Nephron progenitor cell (in vitro differentiated cells): ENCODE data around the gene DEGS1.
"Not testable (repeated sequence)": the region's sequence is repeated elsewhere in the genome, so short reads cannot be mapped to it uniquely, and the experiment has no call there.

Experiments
- DNase-seq: peaks from one replicate; pipeline ENCODE4 v3.0.0; 2021
- H3K27ac Mint-ChIP-seq: 2 replicates; pipeline ENCODE4 v1.8.0; 2021; ENCODE audit warnings: mild to moderate bottlenecking, moderate library complexity, mixed read lengths
- H3K27me3 Mint-ChIP-seq: 2 replicates; pipeline ENCODE4 v1.8.0; 2021; ENCODE audit warnings: mild to moderate bottlenecking, low read depth, mixed read lengths; ENCODE audit not compliant: poor library complexity
- H3K36me3 Mint-ChIP-seq: 2 replicates; pipeline ENCODE4 v1.8.0; 2021; ENCODE audit warnings: low read depth, mixed read lengths
- H3K4me1 Mint-ChIP-seq: 2 replicates; pipeline ENCODE4 v1.8.0; 2021; ENCODE audit warnings: mixed read lengths
- H3K4me3 Mint-ChIP-seq: 2 replicates; pipeline ENCODE4 v1.8.0; 2021; ENCODE audit warnings: mild to moderate bottlenecking, moderate library complexity, mixed read lengths
- H3K9me3 Mint-ChIP-seq: 2 replicates; pipeline ENCODE4 v1.8.0; 2021; ENCODE audit warnings: mild to moderate bottlenecking, moderate library complexity, mixed read lengths
- TF ChIP-seq, protein P1 (sequence below): fragments of 200-600 bp; sonication (generic); IDR thresholded peaks from 2 replicates; pipeline ENCODE4 v1.5.0; 2021; ENCODE audit warnings: antibody characterized with exemption

The DEGS1 gene

GRCh38 chr1:224201383-224201782 is 18.3 kb downstream of the DEGS1 start:
- TF ChIP-seq, protein P1, sequence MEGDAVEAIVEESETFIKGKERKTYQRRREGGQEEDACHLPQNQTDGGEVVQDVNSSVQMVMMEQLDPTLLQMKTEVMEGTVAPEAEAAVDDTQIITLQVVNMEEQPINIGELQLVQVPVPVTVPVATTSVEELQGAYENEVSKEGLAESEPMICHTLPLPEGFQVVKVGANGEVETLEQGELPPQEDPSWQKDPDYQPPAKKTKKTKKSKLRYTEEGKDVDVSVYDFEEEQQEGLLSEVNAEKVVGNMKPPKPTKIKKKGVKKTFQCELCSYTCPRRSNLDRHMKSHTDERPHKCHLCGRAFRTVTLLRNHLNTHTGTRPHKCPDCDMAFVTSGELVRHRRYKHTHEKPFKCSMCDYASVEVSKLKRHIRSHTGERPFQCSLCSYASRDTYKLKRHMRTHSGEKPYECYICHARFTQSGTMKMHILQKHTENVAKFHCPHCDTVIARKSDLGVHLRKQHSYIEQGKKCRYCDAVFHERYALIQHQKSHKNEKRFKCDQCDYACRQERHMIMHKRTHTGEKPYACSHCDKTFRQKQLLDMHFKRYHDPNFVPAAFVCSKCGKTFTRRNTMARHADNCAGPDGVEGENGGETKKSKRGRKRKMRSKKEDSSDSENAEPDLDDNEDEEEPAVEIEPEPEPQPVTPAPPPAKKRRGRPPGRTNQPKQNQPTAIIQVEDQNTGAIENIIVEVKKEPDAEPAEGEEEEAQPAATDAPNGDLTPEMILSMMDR: no peak
- peaks cover 37% of the 10 kb centered on the region for H3K4me1 Mint-ChIP-seq
- no peak overlapping the region for H3K4me3 Mint-ChIP-seq
- DNase-seq: no peak
- H3K9me3 Mint-ChIP-seq: no peaks in the 10 kb centered on the region
- peaks cover 4% of the 10 kb centered on the region for H3K36me3 Mint-ChIP-seq
- H3K27ac Mint-ChIP-seq: peak overlapping the region; percentile 47
- H3K27me3 Mint-ChIP-seq: peaks cover 3% of the 10 kb centered on the region

GRCh38 chr1:224201853-224202252 is 18.8 kb downstream of the DEGS1 start:
- peaks cover 4% of the 10 kb centered on the region for H3K36me3 Mint-ChIP-seq
- no peak for DNase-seq
- H3K4me3 Mint-ChIP-seq: no peak overlapping the region
- H3K4me1 Mint-ChIP-seq: peaks cover 37% of the 10 kb centered on the region
- H3K27me3 Mint-ChIP-seq: peaks cover 3% of the 10 kb centered on the region
- no peaks in the 10 kb centered on the region for H3K9me3 Mint-ChIP-seq
- TF ChIP-seq, protein P1: no peak
- H3K27ac Mint-ChIP-seq: no peak overlapping the region

GRCh38 chr1:224203243-224204016 is 20.4 kb downstream of the DEGS1 start:
- Mint-ChIP-seq H3K36me3 (peaks cover under 1% of the 10 kb centered on the region), H3K9me3 (no peaks in the 10 kb centered on the region), H3K27ac (peak overlapping the region; percentile 91), H3K27me3 (peaks cover 3% of the 10 kb centered on the region), H3K4me3 (peak overlapping the region; percentile 19), H3K4me1 (peaks cover 37% of the 10 kb centered on the region)
- TF ChIP-seq, protein P1: no peak
- DNase-seq: peak; percentile 39

- Mint-ChIP-seq H3K4me3 (no peak overlapping the region), H3K4me1 (peaks cover 45% of the 10 kb centered on the region), H3K27ac (no peak overlapping the region), H3K27me3 (no peaks in the 10 kb centered on the region), H3K36me3 (no peaks in the 10 kb centered on the region), H3K9me3 (no peaks in the 10 kb centered on the region)
- no peak for DNase-seq
- TF ChIP-seq, protein P1: no peak
These were observed 22.4 kb downstream of the DEGS1 start for GRCh38 chr1:224205438-224205840.

DNA sequence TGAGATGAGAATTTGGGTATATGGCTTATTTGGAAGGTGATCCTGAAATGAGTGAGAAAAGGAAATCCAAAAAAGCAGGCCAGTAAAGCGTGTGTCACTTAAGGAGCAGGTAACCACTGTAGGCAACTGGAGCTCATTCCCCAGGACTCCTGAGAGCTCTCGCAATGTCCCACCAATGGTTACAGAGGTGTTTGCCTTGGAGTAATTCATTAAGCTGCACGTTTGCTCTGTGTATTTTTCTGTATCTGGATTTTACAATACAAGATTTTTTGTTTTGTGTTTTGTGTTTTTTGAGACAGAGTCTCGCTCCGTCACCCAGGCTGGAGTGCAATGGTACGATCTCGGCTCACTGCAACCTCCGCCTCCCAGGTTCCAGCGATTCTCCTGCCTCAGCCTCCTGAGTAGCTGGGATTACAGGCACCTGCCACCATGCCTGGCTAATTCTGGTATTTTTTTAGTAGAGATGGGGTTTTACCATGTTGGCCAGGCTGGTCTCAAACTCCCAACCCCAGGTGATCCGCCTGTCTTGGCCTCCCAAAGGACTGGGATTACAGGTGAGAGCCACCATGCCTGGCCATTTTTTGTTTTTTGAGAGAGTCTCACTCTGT is 23.0 kb downstream of the DEGS1 start:
- not testable (repeated sequence) for H3K27me3 Mint-ChIP-seq, H3K9me3 Mint-ChIP-seq, H3K4me3 Mint-ChIP-seq, H3K27ac Mint-ChIP-seq, H3K36me3 Mint-ChIP-seq, DNase-seq
- H3K4me1 Mint-ChIP-seq: peaks cover 49% of the 10 kb centered on the region

DNA sequence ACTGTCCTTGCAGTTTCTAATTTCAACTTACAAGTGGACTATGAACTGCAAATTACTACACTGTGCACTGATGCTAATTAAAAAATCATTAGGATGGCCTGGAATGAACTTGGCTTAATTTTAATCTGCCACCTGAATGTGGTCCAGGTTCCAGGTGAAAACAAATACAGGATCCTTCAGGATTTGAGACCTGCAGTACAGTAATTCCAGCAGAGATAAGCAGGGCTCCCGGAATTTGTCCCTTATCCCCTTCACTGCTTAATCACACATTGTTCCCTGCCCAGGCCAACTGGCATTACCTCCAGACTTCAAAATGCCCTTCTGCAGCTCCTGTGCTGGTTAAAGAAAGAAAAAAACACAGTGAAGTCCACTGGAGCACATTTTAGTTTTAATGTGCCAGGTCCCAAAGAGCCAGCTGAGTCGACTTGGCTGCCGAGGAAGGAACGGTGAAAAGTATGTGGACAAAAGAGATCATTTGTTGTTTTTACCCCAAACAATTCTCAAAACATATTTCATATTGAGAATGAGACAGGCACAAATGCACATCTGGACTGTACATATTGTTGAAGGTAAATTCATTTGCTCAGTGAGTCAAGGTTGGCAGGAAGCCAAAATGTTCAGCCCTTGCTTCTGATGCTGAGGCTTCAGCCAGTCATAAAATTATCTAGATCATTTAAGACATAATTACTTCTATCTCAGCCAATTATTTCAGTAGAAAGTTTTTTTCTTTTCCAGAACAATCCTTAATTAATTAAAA is 28.3 kb downstream of the DEGS1 start:
- TF ChIP-seq, protein P1: no peak
- Mint-ChIP-seq H3K27ac (no peak overlapping the region), H3K36me3 (no peaks in the 10 kb centered on the region), H3K27me3 (no peaks in the 10 kb centered on the region), H3K4me1 (peaks cover 48% of the 10 kb centered on the region), H3K4me3 (no peak overlapping the region), H3K9me3 (no peaks in the 10 kb centered on the region)
- DNase-seq: no peak
